ENCODE data around the gene APOBEC3F. TPM values are rescaled to one million over a fixed set of nuclear protein-coding genes. Genes with fewer than 3 reads are reported as not detected.

The APOBEC3F gene
- total RNA-seq, 1 donor from 2014 or later: 2.8 TPM

- H3K4me1 Mint-ChIP-seq (ENCODE audit: low read depth, unreplicated experiment): no peaks in the 10 kb centered on the region
These were observed 62.8 kb downstream of the APOBEC3F start for GRCh38 chr22:39103431-39103830.

More at GRCh38 chr22:39103431-39103830, 62.8 kb downstream of the APOBEC3F start:
- DNase-seq: no peak
- TF ChIP-seq, protein P1, sequence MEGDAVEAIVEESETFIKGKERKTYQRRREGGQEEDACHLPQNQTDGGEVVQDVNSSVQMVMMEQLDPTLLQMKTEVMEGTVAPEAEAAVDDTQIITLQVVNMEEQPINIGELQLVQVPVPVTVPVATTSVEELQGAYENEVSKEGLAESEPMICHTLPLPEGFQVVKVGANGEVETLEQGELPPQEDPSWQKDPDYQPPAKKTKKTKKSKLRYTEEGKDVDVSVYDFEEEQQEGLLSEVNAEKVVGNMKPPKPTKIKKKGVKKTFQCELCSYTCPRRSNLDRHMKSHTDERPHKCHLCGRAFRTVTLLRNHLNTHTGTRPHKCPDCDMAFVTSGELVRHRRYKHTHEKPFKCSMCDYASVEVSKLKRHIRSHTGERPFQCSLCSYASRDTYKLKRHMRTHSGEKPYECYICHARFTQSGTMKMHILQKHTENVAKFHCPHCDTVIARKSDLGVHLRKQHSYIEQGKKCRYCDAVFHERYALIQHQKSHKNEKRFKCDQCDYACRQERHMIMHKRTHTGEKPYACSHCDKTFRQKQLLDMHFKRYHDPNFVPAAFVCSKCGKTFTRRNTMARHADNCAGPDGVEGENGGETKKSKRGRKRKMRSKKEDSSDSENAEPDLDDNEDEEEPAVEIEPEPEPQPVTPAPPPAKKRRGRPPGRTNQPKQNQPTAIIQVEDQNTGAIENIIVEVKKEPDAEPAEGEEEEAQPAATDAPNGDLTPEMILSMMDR (IDR thresholded peaks at IDR 0.05; ENCODE audit: partially characterized antibody, unreplicated experiment): no peak
- no peak overlapping the region for H3K4me3 Mint-ChIP-seq (ENCODE audit: unreplicated experiment)
- no peak overlapping the region for H3K27ac Mint-ChIP-seq (ENCODE audit: unreplicated experiment)
- H3K36me3 Mint-ChIP-seq (ENCODE audit: unreplicated experiment): no peaks in the 10 kb centered on the region
- peaks cover 8% of the 10 kb centered on the region for H3K27me3 Mint-ChIP-seq (ENCODE audit: unreplicated experiment)
- no peaks in the 10 kb centered on the region for H3K9me3 Mint-ChIP-seq (ENCODE audit: unreplicated experiment)

Other genes with a start within 250 kb of the APOBEC3F start
- 19.4 TPM for gene DNAL4, start 246.7 kb upstream of the APOBEC3F start, total RNA-seq (ENCODE audit: unreplicated experiment)
- 9.2 TPM for gene NPTXR, start 196.8 kb upstream of the APOBEC3F start, total RNA-seq (ENCODE audit: unreplicated experiment)
- gene CBX6, start 168.6 kb upstream of the APOBEC3F start, total RNA-seq (ENCODE audit: unreplicated experiment): 27.6 TPM
- gene APOBEC3A, start 83.3 kb upstream of the APOBEC3F start, total RNA-seq (ENCODE audit: unreplicated experiment): not detected
- gene APOBEC3B, start 58.5 kb upstream of the APOBEC3F start, total RNA-seq (ENCODE audit: unreplicated experiment): not detected
- gene APOBEC3C, start 26.6 kb upstream of the APOBEC3F start, total RNA-seq (ENCODE audit: unreplicated experiment): 0.71 TPM
- 0.64 TPM for gene APOBEC3D, start 19.7 kb upstream of the APOBEC3F start, total RNA-seq (ENCODE audit: unreplicated experiment)
- 1.0 TPM for gene APOBEC3G, start 36.4 kb downstream of the APOBEC3F start, total RNA-seq (ENCODE audit: unreplicated experiment)
- not detected for gene APOBEC3H, start 56.4 kb downstream of the APOBEC3F start, total RNA-seq (ENCODE audit: unreplicated experiment)
- 5.9 TPM for gene CBX7, start 111.8 kb downstream of the APOBEC3F start, total RNA-seq (ENCODE audit: unreplicated experiment)
- gene PDGFB, start 204.1 kb downstream of the APOBEC3F start, total RNA-seq (ENCODE audit: unreplicated experiment): 0.44 TPM